NCI-H2107 (cell line): Measurements from ENCODE around the gene MUS81.
"Not testable (repeated sequence)": the region's sequence is repeated elsewhere in the genome, so short reads cannot be mapped to it uniquely, and the experiment has no call there.

Experiments used
- DNase-seq: peaks from one replicate; lab custom pipeline; 2025; lab: John Stamatoyannopoulos, UW

Gene MUS81, protein sequence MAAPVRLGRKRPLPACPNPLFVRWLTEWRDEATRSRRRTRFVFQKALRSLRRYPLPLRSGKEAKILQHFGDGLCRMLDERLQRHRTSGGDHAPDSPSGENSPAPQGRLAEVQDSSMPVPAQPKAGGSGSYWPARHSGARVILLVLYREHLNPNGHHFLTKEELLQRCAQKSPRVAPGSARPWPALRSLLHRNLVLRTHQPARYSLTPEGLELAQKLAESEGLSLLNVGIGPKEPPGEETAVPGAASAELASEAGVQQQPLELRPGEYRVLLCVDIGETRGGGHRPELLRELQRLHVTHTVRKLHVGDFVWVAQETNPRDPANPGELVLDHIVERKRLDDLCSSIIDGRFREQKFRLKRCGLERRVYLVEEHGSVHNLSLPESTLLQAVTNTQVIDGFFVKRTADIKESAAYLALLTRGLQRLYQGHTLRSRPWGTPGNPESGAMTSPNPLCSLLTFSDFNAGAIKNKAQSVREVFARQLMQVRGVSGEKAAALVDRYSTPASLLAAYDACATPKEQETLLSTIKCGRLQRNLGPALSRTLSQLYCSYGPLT

DNA sequence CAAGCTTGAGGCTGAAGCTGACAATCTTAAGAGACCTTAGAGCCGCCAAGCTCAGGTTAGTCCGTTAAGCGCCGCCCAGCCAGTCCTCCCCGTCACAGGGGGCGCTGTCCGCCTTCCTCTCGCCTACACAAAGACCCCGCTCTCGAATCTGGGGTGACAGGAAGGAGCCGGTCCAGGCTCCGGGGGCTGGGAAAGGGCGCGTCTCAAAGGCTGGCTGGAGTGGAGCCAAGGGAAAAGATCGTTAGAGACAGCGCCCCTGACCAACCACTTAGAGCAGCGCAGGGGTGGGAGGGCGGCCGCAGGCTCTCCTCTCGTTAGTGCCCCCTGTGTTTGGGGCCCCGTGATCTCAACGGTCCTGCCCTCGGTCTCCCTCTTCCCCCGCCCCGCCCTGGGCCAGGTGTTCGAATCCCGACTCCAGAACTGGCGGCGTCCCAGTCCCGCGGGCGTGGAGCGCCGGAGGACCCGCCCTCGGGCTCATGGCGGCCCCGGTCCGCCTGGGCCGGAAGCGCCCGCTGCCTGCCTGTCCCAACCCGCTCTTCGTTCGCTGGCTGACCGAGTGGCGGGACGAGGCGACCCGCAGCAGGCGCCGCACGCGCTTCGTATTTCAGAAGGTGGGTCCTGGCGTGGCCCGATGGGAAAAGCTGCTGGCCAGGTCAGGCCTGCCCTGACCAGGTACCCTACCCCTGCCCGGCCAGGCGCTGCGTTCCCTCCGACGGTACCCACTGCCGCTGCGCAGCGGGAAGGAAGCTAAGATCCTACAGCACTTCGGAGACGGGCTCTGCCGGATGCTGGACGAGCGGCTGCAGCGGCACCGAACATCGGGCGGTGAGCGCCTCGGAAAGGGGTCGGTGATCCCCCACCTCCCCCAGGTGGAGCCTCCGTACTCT is at the start of gene MUS81:
TSS of gene MUS81 (plus strand) at position 156 of the 887 bp plus-strand sequence. CDS start at position 477, 321 bp downstream.
- peak; percentile 96 for DNase-seq

DNA sequence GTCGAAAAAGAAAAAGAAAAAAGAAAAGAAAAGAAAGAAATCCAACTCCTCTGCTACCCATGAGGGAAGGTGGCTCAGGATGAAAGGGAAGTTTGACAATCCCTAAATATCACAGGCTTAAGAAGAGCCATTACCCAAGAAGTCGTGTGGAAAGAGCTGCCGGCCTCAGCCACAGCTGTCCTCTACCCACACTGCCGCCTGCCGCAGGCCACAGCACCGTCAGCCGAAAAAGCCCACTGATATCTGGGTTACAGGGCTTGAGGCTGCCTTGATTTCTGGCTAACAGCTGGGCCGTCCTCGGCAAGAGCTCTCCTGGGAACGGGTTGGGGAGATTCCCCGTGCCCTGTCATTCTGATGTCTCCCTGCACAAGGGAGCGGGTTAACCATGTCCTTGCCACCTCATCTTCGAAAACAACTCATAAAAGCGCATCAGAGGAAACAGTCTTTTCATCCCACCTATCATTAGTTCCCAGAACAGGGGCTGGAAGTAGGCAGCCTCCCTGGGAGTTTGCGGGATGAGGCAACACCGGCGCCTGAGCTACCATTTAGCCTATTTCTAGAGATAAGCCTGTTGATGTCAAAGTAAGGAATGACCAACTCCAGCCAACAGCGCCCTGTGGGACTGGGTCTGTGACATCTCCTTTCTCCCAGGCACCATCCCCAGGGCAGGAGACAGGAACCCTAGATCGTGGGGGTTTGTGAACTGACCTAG is 48.3 kb upstream of the MUS81 start:
- no peak for DNase-seq

DNA sequence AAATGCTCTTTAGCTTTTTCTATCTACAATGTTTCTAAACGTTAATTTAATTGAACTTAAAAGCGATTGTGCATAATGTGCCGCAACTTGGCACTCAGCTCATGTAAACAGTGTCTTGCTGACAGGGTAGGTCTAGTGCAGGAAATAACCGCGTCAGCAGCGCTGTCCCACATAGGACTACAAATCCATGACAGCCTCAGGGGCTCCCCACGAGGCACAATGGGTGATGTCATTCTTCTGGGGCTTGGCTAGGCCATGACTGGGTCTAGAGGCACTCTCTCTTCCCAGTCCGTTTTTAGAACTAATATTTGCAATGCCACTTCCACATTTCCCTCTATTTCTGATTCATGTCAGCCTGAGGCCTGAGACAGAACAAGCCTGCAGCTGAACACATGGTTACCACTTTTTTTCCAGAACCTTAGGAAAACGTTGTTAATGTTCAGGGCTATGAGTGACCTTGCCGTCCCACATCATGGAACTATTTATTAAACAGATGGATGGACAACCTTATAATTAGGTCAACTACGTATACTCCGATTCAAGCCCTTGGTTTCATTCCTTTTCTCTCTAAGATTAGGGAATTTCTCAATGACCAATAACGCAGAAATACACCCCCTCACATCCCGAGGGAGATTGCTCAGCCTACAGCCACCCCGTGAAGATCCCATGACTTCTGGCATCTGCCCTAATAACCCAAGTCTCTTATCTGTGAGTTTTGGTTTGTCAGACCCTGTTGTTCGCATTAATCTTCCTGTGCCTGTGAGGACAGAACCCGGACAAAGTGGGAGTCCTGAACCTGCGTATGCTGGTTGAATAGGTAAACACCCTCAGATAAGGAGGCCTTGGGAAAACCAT is 45.9 kb upstream of the MUS81 start:
- no peak for DNase-seq

DNA sequence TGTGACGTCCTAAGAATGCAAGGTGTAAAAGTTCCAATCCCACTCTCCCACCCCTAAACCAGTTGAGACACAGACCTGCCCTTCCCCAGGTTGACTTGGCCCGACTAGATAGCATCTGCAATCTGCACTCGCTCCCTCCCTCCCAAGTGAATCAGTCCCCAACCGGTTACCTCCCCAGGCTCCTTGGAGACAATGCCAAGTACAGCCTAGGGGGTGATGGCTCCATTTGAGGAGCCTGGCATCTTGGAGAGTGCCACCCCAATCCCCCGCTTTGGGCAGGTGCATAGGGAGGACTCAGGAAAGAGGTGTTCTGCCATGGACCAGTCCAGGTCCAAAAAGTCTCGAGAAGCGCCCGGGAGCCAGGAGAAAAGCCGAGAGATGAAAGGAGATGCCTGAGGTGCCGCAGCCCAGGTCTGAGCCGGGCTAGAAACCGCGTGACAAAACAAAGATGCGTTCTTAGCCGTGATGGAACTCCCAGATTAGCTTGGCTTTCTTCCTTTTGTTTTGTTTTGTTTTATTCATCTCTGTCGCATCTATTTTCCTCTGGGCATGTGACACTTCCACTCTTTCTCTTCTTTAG is 45.2 kb upstream of the MUS81 start:
- DNase-seq = no peak

DNA sequence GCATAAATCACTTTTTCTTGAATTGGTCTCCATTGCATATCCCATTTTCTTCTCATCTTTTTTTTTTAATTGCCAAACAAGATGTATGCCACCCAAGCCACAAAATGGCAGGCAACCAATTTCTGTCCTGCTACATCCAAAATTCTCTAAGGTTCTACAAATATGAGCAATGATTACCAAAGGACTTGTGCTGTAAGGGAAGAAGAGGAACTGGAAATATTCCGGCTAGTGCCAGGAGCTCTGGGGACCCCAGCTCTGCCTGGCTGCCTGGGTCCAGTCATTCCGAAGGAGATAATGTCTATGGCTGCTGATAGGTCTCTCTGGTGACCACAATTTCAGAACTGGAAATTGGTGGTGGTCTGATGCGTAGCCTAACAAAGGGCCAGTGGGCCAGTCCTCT is 43.5 kb upstream of the MUS81 start:
- no peak for DNase-seq

DNA sequence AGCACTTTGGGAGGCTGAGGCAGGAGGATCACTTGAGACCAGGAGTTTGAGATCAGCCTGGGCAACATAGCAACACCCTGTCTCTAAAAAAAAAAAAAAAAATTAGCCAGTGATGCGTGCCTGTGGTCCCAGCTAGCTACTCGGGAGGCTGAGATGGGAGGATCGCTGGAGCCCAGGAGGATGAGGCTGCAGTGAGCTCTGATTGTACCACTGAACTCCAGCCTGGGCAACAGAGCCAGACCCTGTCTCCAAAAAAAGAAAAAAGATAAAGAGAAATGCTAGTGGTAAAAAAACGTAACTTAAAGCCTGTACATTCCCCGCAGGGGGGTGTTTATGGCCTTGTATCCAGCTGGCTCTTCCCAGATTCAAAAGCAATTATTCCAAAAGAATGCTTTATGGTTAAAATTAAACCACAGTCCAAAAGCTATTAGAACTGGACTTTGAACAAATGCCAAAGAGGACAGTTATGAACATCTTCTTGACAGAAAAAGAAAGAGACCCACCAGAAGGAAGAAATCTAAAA is 42.9 kb upstream of the MUS81 start:
- no peak for DNase-seq

DNA sequence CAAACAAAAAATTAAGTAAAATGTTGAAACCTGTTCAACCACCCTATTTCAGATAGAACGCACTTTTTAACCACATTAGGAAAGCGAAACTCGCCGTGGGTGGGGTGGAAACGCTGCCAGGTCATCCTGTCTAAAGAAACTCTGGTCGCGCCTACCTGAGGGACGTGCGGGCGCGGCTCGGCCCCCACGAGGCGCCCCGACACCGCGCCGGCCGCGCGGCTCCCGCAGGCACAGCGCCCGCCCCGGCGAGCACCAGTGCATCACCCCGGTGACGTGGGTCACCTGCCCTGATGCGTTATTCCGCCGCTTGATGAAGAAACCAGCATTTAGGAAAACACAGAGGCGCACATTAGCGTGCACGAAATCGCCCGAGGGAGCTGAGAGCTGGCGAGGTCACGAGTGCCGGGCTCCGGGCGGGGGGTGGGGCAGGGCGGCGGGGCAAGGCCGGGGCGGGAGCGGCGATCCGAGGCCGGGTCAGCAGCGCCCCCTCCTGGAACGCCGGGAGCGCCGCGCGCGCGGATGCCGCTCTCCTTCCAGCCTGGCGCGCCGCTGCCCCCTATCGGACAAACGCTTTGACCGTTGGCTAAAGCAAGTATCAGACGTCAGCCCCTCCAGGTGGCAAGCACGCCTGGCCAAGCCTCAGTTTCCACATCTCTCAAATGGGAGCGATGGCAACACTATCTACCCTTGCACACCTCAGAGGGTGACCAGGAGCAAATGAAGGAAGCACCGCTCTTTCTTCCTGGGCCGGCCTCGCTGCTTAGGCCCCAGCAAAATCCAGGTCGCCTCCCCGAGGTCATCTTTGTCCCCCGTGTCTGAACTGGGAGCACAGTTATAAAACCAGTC is 42.2 kb upstream of the MUS81 start:
- DNase-seq = peak; percentile 72

DNA sequence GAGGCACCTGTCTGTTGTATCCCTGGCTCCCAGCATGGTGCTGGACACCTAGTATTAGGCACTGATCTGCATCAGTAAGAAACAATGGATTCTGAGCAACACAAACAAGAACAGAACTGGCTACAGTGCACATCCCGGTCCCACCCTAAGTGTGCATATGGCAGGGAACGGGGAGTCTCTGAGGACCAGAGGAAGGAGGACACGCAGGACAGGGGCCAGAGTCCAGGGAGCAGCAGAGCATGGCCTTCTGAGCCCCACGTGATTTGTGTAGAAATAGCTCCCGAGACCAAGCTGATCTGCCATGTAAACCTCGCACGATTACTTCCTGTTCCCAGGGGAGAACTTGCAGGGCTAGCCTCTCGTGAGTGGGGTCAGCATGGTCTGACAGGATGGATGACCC is 39.1 kb upstream of the MUS81 start:
- no peak for DNase-seq

DNA sequence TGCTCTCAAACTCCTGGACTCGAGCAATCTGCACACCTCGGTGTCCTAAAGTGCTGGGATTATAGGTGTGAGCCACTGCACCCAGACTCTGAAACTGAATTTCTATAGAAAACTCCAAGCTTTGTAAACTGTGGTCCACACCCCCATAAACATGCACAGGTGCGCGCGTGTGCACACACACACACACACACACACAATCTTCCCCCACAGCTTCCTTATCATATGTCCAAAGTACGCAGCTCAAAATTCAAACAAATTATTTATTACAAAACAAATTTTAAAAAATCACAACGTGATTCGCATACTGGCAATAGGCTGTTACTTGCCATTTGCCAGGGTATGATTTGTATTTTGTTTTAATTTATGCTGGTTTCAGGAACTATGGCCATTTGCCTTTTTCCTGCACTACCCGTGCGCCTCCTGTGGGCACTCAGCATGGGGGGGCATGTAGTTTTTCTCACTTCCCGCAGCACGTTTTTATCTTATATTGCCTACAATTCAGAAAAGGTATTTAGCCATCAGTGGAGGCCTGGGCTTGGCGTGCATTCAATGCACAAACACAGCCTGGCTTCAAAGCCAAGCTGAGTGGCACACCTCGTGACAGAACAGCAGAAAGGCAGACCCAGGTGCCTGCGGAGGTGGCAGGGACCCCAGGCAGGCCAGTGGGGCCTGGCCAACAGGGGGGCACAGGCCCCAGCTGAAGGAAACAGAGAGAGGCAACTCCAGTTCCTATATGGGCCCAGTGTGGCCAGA is 37.3 kb upstream of the MUS81 start:
- no peak for DNase-seq

DNA sequence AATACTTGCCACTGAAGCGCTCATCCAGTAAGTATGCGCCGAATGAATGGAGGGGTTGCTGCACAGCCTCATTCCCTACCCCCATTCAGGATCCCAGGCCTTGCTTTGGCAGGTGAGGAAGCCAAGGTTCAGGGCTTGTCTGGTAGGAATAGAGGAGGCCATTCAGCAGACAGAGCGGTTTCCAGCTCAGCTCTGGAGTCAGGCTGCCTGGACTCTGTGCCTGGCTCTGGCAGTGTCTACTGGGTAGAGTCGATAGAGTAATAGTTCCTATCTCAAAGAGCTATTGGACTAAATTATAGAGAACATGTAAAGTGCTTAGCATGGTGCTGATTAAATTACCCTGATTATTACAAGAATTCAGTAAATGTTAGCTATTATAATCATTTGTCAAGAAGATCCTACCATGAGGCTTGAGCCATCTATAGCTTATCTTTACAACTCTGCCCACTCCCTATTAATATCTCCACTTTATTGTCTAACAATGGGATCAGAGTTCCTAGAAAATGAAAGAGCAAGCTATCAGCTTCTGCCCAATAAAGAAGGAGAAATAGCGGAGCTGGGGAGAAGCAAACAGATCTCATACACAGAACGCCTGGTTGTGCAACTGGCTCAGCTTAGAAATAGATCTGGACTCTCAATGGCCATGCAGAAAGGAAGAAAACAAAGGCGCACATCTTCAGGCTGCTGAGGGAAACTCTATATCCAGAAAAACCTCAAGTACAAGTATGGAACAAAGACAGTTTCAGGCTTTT is 33.1 kb upstream of the MUS81 start:
- DNase-seq = no peak

DNA sequence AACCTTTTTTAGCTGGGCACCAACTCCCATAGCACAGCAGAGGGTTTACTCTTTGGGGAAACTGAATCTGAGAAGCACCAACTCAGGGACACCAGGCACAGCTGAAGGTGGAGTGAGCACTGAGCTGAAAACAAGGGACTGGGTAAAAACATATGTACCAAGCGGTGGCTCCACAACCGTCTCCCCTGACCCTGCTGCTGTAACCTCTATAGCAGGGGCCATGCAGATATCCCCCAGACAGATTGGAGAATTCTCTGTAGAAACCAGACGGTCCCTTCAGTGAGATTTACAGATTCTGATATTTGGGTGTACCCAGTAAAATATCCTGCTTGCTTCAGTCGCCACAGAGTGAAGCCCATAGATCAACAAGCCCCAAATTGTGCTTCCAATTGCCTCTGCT is 30.8 kb upstream of the MUS81 start:
- no peak for DNase-seq

DNA sequence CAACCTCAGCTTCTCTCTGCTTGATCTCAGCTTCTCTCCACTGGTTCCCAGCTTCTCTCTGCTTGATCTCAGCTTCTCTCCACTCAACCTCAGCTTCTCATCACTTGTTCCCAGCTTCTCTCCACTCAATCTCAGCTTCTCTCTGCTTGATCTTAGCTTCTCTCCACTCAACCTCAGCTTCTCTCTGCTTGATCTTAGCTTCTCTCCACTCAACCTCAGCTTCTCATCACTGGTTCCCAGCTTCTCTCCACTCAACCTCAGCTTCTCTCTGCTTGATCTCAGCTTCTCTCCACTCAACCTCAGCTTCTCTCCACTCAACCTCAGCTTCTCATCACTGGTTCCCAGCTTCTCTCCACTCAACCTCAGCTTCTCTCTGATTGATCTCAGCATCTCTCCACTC is 28.0 kb upstream of the MUS81 start:
- not testable (repeated sequence) for DNase-seq

DNA sequence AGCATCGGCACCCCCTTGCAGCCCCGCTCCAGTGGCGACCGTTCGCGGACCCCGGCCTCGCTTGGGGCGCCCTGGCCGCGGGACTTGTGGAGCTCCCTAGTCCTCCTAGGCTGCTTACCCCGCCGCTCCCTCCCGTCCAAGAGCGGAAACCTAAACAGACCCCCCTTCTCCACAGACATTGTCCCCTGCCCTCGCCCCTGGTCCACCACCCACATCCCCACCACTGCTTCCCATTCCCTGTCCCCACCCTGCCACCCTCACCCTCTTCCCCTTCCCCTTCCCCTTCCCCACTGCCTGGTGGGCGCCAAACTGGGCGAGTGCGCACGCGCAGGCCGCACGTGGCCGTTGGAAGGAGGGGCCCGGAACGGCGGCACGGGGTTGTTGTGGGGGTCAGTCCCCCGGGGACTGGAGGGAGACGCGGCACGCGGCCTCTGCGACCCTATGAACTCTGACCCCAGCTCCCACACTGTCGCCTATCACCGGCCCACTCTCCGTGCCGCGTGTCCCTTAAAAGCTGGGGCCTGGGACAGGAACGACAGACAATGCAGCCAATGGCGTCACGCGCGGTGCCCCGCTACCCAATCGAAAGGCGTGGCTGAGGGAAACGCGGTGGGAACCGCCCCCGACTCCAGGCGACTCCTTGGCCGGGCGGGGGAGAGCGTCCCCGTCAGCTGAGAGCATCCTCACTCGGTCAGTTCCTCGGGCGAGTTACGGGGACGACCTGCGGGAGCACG is 26.8 kb upstream of the MUS81 start, which contains the start of gene SNX32:
TSS of gene SNX32 (plus strand) at position 667 of the 734 bp plus-strand sequence. CDS start 103 bp downstream, outside the sequence.
- DNase-seq = peak; percentile 83

DNA sequence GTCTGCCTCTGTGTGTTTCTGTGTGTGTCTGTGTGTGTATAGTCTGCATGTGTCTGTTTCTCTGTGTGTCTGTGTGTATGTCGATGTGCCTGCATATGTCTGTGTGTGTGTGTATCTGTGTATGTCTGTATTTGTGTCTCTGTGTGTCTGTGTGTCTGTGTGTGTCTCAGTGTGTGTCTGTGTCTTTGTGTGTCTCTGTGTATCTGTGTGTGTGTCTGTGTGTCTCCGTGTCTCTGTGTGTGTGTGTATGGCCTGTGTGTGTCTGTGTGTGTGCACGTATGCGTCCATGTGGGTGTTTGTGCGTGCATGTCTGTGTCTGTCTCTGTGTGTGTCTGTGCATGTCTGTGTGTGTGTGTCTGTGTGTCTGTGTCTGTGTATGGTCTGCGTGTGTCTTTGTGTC is 26.0 kb upstream of the MUS81 start:
- DNase-seq = no peak

DNA sequence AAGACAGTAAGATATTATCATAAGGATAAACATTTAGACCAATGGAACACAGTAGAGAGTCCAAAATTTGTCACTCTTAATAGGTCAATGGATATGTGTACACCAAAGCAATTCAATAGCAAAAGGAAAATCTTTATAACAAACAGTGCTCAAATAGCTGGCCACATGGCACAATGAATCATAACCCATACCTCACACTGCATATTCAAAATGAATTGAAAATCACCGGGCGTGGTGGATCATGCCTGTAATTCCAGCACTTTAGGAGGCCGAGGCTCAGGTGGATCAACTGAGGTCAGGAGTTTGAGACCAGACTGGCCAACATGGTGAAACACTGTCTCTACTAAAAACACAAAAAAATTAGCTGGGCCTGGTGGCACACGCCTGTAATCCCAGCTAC is 18.1 kb upstream of the MUS81 start:
- no peak for DNase-seq

DNA sequence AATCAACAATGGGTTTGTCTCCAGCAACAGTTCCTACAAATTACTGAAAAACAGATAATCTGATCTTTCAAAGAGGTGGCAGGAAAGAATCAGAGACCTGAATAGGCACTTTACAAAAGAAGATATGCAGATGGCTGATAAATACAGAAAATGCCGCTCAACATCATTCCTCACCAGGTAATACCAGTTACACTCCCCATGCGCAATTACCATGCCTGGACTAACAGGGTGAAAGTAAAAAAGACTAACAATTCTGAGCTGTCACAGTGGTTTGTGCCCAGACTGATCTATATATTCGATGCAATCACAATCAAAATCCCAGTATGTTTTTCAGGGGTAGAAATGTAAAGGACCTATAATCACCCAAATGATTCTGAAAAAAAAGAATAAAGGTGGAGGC is 16.4 kb upstream of the MUS81 start:
- DNase-seq = no peak

DNA sequence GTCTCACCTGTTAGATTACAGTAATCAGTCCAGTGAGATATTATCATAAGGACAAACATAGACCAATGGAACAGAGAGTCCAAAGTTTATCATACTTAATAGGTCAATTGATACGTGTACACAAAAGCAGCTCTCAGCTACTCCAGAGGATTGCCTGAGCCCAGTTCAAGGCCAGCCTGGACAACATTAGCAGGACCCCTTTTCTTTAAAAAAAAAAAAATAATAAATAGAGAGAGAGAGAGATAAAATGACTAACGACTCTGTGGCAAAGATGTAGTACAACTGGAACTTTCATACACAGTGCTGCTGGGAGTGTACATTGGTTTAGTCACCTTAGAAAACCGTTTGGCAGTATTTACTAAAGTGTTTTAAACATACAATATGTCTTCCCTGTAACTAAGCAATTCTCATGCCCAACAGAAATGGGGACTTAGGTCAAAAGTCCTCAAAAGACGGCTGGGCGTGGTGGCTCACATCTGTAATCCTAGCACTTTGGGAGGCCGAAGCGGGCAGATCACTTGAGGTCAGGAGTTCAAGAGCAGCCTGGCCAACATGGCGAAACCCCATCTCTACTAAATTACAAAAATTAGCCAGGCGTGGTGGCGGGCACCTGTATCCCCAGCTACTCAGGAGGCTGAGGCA is 15.9 kb upstream of the MUS81 start:
- no peak for DNase-seq
